ENCODE results near the gene PCNT.
"Not testable (repeated sequence)": the region's sequence is repeated elsewhere in the genome, so short reads cannot be mapped to it uniquely, and the experiment has no call there.

The PCNT gene

GRCh38 chr21:46428987-46429710, 105.2 kb downstream of the PCNT start:
- DNase-seq: no peak

DNA sequence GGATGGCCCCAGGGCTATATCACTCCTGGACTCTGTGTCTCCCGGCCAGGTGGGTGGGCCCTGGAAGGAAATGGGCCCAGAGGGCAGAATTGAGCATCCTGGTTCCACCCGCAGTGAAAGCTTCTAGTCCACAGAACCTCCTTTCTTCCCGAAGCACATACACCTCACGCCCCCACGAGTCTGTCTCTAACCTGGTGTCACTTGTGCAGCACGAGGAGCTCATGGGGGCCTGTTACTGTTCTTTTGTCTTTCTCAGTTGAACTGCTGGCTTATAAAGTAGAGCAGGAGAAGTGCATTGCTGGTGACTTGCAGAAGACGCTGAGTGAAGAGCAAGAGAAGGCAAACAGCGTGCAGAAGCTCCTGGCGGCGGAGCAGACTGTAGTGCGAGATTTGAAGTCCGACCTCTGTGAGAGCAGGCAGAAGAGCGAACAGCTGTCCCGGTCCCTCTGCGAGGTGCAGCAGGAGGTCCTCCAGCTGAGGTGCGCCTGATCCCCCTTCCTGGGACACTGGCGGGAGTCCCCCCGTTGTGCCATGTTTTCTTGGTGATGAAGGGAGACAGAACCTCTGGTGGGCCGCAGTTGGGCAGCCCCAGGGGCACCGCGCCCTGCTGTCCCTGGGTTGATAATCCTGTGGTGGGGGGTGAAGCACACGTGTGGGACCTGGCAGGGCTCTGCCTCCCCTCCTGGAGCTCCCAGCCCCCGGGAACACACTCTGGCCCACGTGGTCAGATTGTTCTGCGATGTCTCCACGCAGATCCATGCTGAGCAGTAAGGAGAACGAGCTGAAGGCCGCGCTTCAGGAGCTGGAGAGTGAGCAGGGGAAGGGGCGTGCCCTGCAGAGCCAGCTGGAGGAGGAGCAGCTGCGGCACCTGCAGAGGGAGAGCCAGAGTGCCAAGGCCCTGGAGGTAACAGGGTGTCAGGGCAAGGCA, 106.1 kb downstream of the PCNT start:
- DNase-seq: no peak

DNA sequence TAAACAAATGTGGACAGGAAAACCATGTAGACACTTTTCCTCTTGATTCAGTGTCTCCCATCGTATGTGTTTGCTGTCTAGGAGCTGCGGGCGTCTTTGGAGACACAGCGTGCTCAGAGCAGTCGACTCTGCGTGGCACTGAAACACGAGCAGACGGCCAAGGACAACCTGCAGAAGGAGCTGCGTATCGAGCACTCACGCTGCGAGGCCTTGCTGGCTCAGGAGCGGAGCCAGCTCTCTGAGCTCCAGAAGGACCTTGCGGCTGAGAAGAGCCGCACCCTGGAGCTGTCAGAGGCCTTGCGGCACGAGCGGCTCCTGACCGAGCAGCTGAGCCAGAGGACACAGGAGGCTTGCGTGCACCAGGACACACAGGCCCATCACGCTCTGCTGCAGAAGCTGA, 107.5 kb downstream of the PCNT start:
- no peak for DNase-seq

DNA sequence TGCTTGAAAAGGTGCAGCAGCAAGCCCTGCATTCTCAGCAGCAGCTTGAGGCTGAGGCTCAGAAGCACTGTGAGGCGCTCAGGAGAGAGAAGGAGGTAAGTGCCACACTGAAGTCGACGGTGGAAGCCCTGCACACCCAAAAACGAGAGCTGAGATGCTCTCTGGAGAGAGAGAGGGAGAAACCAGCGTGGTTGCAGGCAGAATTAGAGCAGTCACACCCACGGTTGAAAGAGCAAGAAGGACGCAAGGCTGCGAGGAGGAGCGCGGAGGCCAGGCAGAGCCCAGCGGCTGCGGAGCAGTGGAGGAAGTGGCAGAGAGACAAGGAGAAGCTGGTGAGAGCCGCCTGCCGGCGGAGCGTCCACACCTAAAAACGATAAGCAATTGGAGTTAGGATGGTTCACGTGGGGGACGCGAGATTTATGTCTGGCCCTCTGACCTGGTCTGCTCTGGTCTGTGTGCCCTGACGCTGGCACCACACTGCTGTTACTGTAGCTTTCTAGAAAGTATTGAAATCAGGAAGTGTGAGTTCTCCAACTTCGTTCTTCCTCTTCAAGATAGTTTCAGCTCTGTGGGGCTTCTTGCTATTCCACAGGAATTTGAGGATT, 108.0 kb downstream of the PCNT start:
- DNase-seq: no peak

GRCh38 chr21:46433116-46433515, 109.2 kb downstream of the PCNT start:
- DNase-seq: not testable (repeated sequence)

DNA sequence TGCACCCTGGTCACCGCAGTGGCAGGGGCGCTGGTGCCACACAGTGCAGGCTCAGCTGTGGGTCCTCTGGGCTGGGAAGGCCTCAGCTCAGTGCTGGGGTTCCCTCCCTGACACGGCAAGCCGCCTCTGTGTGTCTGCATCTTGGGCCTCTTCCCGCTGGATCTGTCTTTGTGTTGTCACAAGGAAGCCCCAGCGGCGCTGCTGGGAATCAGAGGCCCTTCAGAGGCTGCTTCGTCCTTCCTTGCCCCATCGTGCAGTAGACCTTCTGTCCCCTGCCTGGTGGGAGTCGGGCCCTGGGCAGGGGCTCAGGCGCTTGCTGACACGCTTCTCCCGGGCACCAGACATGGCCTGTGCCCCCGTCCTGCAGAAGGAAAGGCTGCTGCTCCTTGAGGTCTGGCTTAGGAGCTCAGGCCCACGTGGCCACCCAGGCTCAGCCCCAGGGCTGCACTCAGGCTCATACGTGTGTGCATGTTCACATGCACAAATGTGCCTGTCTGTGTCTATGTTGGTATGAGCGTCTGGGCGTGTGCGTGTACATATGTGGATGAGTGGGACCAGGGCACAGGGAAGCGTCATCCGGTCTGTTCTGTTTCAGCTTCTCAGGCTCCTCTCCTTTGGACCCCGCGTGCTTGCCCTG, 110.5 kb downstream of the PCNT start:
- no peak for DNase-seq

DNA sequence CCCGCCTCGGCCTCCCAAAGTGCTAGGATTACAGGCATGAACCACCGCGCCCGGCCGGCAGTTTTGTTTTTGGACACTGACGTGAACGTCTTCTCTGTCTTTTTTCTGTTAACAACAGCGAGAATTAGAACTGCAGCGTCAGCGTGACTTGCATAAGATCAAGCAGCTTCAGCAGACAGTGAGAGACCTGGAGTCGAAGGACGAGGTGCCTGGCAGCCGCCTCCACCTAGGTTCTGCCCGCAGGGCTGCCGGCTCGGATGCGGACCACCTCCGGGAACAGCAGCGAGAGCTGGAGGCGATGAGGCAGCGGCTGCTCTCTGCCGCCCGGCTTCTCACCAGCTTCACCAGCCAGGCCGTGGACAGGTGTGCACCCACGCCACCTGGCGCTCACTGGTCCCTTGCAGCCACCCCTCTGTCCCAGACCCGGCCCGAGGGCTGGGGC, 111.9 kb downstream of the PCNT start:
- no peak for DNase-seq

GRCh38 chr21:46436621-46437020, 112.7 kb downstream of the PCNT start:
- DNase-seq: no peak

DNA sequence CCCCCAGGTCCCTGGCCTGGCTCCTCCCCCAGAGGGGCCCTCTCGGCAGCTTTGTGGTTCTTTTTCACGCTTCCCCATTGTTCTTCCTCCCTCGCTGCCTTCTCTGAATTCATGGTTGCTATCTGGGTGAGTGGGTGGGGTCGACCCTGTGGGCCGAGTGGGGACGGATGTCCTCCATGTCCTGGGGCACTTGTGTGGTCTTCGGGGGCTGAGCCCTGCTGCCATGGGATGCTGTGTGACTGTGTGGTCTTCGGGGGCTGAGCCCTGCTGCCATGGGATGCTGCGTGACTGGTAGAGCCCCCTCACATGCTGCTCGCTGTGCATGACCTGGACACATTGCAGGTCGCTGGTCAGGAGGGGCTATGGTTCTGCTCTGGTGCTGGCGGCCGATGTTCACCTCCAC, 113.1 kb downstream of the PCNT start:
- DNase-seq: no peak

GRCh38 chr21:46437511-46437910, 113.6 kb downstream of the PCNT start:
- DNase-seq: no peak

DNA sequence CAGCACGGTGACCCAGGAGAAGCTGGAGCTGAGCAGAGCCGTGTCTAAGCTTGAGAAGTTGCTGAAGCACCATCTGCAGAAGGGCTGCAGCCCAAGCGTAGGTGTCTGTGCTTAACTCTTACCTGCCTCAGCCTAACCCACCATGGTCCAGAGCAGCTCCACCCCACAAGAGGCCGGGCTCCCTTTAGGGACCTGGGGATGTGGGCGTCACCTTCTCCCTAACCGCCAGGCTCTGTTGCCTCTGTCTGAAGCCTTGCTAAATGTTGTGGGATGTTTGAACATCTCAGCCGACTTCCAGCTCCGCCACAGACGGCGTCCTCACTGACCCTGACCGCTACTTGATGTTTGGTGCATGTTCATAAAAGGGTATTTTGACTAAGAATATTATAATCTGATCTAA, 114.3 kb downstream of the PCNT start:
- no peak for DNase-seq

- DNase-seq: no peak
Observed at GRCh38 chr21:46439906-46440305, 116.0 kb downstream of the PCNT start.

DNA sequence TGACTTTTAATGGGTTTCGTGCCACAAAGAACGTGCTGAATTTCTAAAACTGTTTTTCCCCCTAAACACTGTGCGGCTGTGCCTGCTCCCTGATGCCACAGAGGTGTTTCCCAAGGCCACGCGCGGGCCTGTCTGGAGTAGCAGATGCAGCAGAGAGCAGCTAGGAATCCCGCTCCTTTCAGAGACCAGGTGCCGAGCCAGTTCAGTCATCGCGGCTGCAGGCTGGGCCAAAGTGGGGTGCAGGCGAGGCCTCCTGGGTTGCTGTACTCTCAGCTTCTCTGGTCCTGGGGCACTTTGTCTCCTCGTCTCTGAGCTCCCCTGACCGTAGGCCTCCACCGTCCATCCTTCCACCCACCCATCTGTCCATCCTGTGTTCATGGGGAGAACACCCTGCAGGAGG, 117.4 kb downstream of the PCNT start:
- DNase-seq: no peak

GRCh38 chr21:46441961-46442498, 118.1 kb downstream of the PCNT start:
- DNase-seq: no peak

DNA sequence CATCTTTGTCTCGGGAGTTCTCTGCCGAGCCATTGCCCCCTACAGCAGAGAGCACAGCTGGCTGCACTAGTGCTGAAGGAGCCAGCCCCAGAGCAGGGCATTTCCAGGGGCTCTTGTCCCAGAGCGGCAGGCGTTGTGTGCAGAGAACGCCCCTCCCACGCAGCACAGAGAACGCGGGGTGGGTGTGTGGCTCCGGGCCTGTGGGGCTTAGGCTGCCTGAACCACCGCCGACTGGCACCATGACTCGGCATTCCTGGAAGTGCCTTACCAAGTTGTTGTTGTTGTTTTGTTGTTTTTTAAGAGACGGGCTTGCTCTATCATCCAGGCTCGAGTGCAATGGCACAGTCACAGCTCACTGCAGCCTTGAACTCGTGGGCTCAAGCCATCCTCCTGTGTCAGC, 119.0 kb downstream of the PCNT start:
- no peak for DNase-seq

DNA sequence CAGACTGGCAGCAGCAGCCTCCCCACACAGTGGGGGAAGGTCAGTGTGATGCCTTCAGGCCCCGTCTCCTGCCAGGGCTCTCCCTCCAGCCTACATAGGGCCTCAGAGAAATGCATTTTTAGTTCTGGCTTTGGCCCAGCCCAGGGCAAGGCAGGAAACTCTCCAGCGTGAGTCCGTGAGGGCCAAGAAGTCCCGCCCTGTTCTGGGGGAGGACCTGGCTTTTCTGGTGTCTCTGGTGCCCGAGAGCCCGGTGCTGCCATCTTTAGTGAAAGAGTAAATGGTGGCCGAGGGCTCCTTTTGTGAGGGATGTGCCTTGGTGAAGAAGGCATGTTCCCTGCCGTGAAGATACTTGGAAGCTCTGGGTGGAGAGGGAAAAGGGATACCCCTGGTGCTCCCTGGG, 120.0 kb downstream of the PCNT start:
- DNase-seq: no peak

DNA sequence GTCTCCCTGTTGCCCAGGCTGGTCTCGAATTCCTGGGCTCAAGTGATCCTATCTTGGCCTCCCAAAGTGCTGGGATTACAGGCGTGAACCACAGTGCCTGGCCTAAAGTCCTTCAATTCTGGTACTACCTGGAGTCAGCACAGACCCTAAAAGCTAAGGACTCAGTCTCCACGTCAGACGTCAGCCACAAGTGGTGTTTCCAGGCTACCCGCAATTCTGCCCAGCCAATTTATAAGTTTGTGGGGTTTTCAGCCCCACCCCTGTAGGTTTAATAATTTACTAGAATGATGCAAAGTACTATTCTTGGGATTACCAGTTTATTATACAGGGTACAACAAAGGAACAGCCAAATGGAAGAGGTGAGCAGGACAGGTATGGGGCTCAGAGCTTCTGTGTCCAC, 124.2 kb downstream of the PCNT start:
- DNase-seq: no peak

DNA sequence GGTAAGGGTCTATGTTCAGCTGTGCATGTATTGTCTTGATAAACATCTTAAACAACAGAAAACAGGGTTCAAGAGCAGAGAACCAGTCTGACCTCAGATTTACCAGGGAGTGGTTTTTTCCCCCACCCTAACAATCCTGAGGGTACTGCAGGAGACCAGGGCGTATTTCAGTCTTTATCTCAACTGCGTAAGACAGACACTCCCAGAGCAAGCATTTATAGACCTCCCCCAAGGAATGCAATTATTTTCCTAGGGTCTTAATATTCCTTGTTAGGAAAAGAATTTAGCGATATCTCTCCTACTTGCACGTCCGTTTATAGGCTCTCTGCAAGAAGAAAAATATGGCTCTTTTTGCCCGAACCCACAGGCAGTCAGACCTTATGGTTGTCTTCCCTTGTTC, 124.9 kb downstream of the PCNT start:
- DNase-seq: not testable (repeated sequence)

- no peak for DNase-seq
Observed at GRCh38 chr21:46452710-46453109, 128.8 kb downstream of the PCNT start.

- no peak for DNase-seq
Observed at GRCh38 chr21:46454142-46454541, 130.2 kb downstream of the PCNT start.

- no peak for DNase-seq
Observed at GRCh38 chr21:46454634-46455390, 130.9 kb downstream of the PCNT start.
